HEK293 (cell line): ENCODE measurements around the gene TRMT61A.
A peak's percentile ranks its signal among the peaks of the same experiment; 100 is the strongest.

Source experiments
- CTCF ChIA-PET: fragments of 350-600 bp; formaldehyde crosslinking; extraction: SDS; loops from one replicate; lab custom pipeline; 2021; ENCODE audit warnings: antibody characterized with exemption; lab: Yijun Ruan, JAX
- POLR2A ChIA-PET: fragments of 300-600 bp; formaldehyde crosslinking; extraction: SDS; loops from one replicate; lab custom pipeline; 2020; ENCODE audit warnings: antibody characterized with exemption, inconsistent platforms; lab: Yijun Ruan, JAX
- H3K27ac ChIP-seq: fragments of 200-500 bp; sonication (Bioruptor generic); 2 replicates; pipeline ENCODE4 v1.5.1; 2014; ENCODE audit warnings: low read depth, low read length, control low read depth, inconsistent platforms; ENCODE audit errors: extremely low read depth
- H3K36me3 ChIP-seq, 2 experiments: fragments of 200-500 bp in 1 of 2; sonication (Bioruptor generic) in 1 of 2; 1 replicate in 1 of 2; 2 replicates in 1 of 2; pipeline ENCODE4 v1.5.1; 2014 to 2017; ENCODE audit warnings: inconsistent platforms in 2 of 2, low read length in 2 of 2; ENCODE audit not compliant: control insufficient read depth in 2 of 2, insufficient read depth in 1 of 2
- H3K4me1 ChIP-seq: fragments of 200-500 bp; sonication (Bioruptor generic); 2 replicates; pipeline ENCODE4 v1.5.1; 2014; ENCODE audit warnings: mild to moderate bottlenecking, low read length, inconsistent platforms; ENCODE audit not compliant: control insufficient read depth, insufficient read depth
- H3K4me3 ChIP-seq: 2 replicates; pipeline ENCODE4 v1.5.1; 2011; ENCODE audit warnings: low read depth, mild to moderate bottlenecking, control low read depth, low read length, moderate library complexity
- H3K9me3 ChIP-seq: fragments of 200-500 bp; sonication (Bioruptor generic); 2 replicates; pipeline ENCODE4 v1.5.1; 2014; ENCODE audit warnings: low read depth, low read length, inconsistent platforms; ENCODE audit not compliant: control insufficient read depth, insufficient read depth
- AEBP2 ChIP-seq: fragments of 450-650 bp; formaldehyde crosslinking; IDR thresholded peaks from 2 replicates; pipeline ENCODE4 v1.5.1; 2016; ENCODE audit warnings: missing biosample characterization, missing genetic modification characterization, borderline replicate concordance
- BCL11A ChIP-seq: fragments of 450-650 bp; formaldehyde crosslinking; IDR thresholded peaks from 2 replicates; pipeline ENCODE4 v1.5.1; 2016; ENCODE audit warnings: low read depth, missing biosample characterization, missing genetic modification characterization
- FEZF1 ChIP-seq: fragments of 450-650 bp; formaldehyde crosslinking; IDR thresholded peaks from 2 replicates; pipeline ENCODE4 v1.5.1; 2016; ENCODE audit warnings: missing biosample characterization, missing genetic modification characterization
- KLF1 ChIP-seq: fragments of 450-650 bp; formaldehyde crosslinking; IDR thresholded peaks from 2 replicates; pipeline ENCODE4 v1.5.1; 2016; ENCODE audit warnings: missing biosample characterization, missing genetic modification characterization
- KLF17 ChIP-seq: fragments of 450-650 bp; formaldehyde crosslinking; IDR thresholded peaks from 2 replicates; pipeline ENCODE4 v1.5.1; 2016; ENCODE audit warnings: missing biosample characterization, missing genetic modification characterization
- KLF7 ChIP-seq: fragments of 450-650 bp; formaldehyde crosslinking; IDR thresholded peaks from 2 replicates; pipeline ENCODE4 v1.5.1; 2016; ENCODE audit warnings: missing biosample characterization, missing genetic modification characterization, borderline replicate concordance
- MZF1 ChIP-seq: fragments of 450-650 bp; formaldehyde crosslinking; IDR thresholded peaks from 2 replicates; pipeline ENCODE4 v1.5.1; 2017; ENCODE audit warnings: missing biosample characterization, missing genetic modification characterization, borderline replicate concordance
- RBAK ChIP-seq: fragments of 450-650 bp; formaldehyde crosslinking; IDR thresholded peaks from 2 replicates; pipeline ENCODE4 v1.5.1; 2016; ENCODE audit warnings: missing biosample characterization, missing genetic modification characterization
- SALL2 ChIP-seq: fragments of 450-650 bp; formaldehyde crosslinking; IDR thresholded peaks from 2 replicates; pipeline ENCODE4 v1.5.0; 2017; ENCODE audit warnings: missing biosample characterization, mild to moderate bottlenecking, missing genetic modification characterization, borderline replicate concordance
- SCRT2 ChIP-seq: fragments of 450-650 bp; formaldehyde crosslinking; IDR thresholded peaks from 2 replicates; pipeline ENCODE4 v1.5.1; 2016; ENCODE audit warnings: missing biosample characterization, missing genetic modification characterization
- SETDB1 ChIP-seq: IDR thresholded peaks from one replicate; pipeline ENCODE4 v1.6.1; 2017; ENCODE audit warnings: mild to moderate bottlenecking, low read length, moderate library complexity, mixed read lengths; ENCODE audit not compliant: insufficient read length
- SP2 ChIP-seq: fragments of 450-650 bp; formaldehyde crosslinking; IDR thresholded peaks from 2 replicates; pipeline ENCODE4 v1.5.1; 2016; ENCODE audit warnings: missing biosample characterization, missing genetic modification characterization
- ZBTB1 ChIP-seq: fragments of 450-650 bp; formaldehyde crosslinking; IDR thresholded peaks from 2 replicates; pipeline ENCODE4 v1.5.1; 2016; ENCODE audit warnings: missing biosample characterization, missing genetic modification characterization
- ZBTB17 ChIP-seq: fragments of 450-650 bp; formaldehyde crosslinking; IDR thresholded peaks from 2 replicates; pipeline ENCODE4 v1.5.1; 2016; ENCODE audit warnings: missing biosample characterization, missing genetic modification characterization
- ZEB2 ChIP-seq: fragments of 450-650 bp; formaldehyde crosslinking; IDR thresholded peaks from 2 replicates; pipeline ENCODE4 v1.5.1; 2016; ENCODE audit warnings: missing biosample characterization, missing genetic modification characterization
- ZFP69B ChIP-seq: fragments of 450-650 bp; formaldehyde crosslinking; IDR thresholded peaks from 2 replicates; pipeline ENCODE4 v1.5.1; 2016; ENCODE audit warnings: missing biosample characterization, missing genetic modification characterization
- ZIC2 ChIP-seq: fragments of 450-650 bp; formaldehyde crosslinking; IDR thresholded peaks from 2 replicates; pipeline ENCODE4 v1.5.1; 2016; ENCODE audit warnings: missing biosample characterization, missing genetic modification characterization
- ZNF138 ChIP-seq: fragments of 450-650 bp; formaldehyde crosslinking; IDR thresholded peaks from 2 replicates; pipeline ENCODE4 v1.5.1; 2016; ENCODE audit warnings: missing biosample characterization, missing genetic modification characterization, borderline replicate concordance
- ZNF175 ChIP-seq: fragments of 450-650 bp; formaldehyde crosslinking; IDR thresholded peaks from 2 replicates; pipeline ENCODE4 v1.5.1; 2016; ENCODE audit warnings: missing biosample characterization, missing genetic modification characterization
- ZNF202 ChIP-seq: fragments of 450-650 bp; formaldehyde crosslinking; IDR thresholded peaks from 2 replicates; pipeline ENCODE4 v1.5.1; 2016; ENCODE audit warnings: missing biosample characterization, missing genetic modification characterization, borderline replicate concordance
- ZNF302 ChIP-seq: fragments of 450-650 bp; formaldehyde crosslinking; IDR thresholded peaks from 2 replicates; pipeline ENCODE4 v1.5.1; 2016; ENCODE audit warnings: missing biosample characterization, missing genetic modification characterization, low read depth
- ZNF366 ChIP-seq: fragments of 450-650 bp; formaldehyde crosslinking; conservative IDR thresholded peaks from 2 replicates; pipeline ENCODE4 v1.5.1; 2016; ENCODE audit warnings: missing biosample characterization, missing genetic modification characterization
- ZNF391 ChIP-seq: fragments of 450-650 bp; formaldehyde crosslinking; IDR thresholded peaks from 2 replicates; pipeline ENCODE4 v1.5.1; 2016; ENCODE audit warnings: low read depth, missing biosample characterization, missing genetic modification characterization, borderline replicate concordance
- ZNF48 ChIP-seq: fragments of 450-650 bp; formaldehyde crosslinking; IDR thresholded peaks from 2 replicates; pipeline ENCODE4 v1.5.1; 2016; ENCODE audit warnings: missing biosample characterization, missing genetic modification characterization
- ZNF558 ChIP-seq: fragments of 450-650 bp; formaldehyde crosslinking; IDR thresholded peaks from 2 replicates; pipeline ENCODE4 v1.5.1; 2016; ENCODE audit warnings: missing biosample characterization, missing genetic modification characterization
- ZNF600 ChIP-seq: fragments of 450-650 bp; formaldehyde crosslinking; IDR thresholded peaks from 2 replicates; pipeline ENCODE4 v1.5.1; 2016; ENCODE audit warnings: missing biosample characterization, missing genetic modification characterization
- ZNF610 ChIP-seq: fragments of 450-650 bp; formaldehyde crosslinking; IDR thresholded peaks from 2 replicates; pipeline ENCODE4 v1.5.1; 2016; ENCODE audit warnings: missing biosample characterization, missing genetic modification characterization, borderline replicate concordance
- ZNF626 ChIP-seq: fragments of 450-650 bp; sonication (Bioruptor Pico); formaldehyde crosslinking; IDR thresholded peaks from 2 replicates; pipeline ENCODE4 v1.5.1; 2018; ENCODE audit warnings: missing biosample characterization, missing genetic modification characterization, inconsistent platforms
- ZNF768 ChIP-seq: fragments of 450-650 bp; formaldehyde crosslinking; IDR thresholded peaks from 2 replicates; pipeline ENCODE4 v1.5.1; 2018; ENCODE audit warnings: missing biosample characterization, mild to moderate bottlenecking, missing genetic modification characterization
- ZNF792 ChIP-seq: fragments of 450-650 bp; formaldehyde crosslinking; IDR thresholded peaks from 2 replicates; pipeline ENCODE4 v1.5.1; 2016; ENCODE audit warnings: missing biosample characterization, missing genetic modification characterization
- TF ChIP-seq, protein P1 (sequence below): fragments of 450-650 bp; formaldehyde crosslinking; IDR thresholded peaks from 2 replicates; pipeline ENCODE4 v1.5.1; 2016; ENCODE audit warnings: missing biosample characterization, missing genetic modification characterization
- TF ChIP-seq, protein P2 (sequence below): sonication (generic); formaldehyde crosslinking; IDR thresholded peaks from 2 replicates; pipeline ENCODE4 v1.8.1; 2022; ENCODE audit warnings: mild to moderate bottlenecking, moderate library complexity, missing genetic modification reagents

The TRMT61A gene

GRCh38 chr14:103541709-103542604, 13.0 kb downstream of the TRMT61A start (continued):
- TF ChIP-seq FEZF1 (no peak), AEBP2 (no peak)

DNA sequence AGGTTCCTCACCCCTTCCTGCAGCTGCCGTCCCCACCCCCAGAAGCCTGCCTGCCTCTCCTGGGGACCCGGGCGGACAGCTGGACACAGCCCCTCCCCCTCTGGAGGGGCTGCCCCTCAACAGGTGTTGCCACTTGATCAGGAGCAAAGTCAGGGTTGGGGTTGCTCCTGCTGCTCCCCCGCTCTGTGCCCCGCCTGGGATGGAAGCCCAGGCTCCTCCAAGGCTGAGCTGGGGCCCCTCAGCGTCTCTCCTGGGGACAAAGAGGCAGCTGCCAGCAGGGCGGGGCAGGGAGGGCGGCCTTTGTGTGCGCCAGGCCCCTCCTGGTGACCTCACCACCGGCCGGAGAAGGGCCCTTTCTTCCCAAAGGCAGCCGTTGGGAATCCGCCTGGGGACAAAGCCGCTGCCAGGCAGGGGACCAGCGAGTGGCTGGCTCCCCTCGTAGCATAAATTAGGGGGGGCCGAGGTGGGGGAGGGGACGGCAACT, 13.7 kb downstream of the TRMT61A start:
- ChIA-PET CTCF (interaction anchor here (0.5 to 2.2 kb wide), 5 partner anchors 22 to 1552 kb away, joined by 3 to 11 read pairs (median 4); no protein-coding TSS in a partner anchor), POLR2A (interaction anchor here (0.7 to 4.9 kb wide), 4 partner anchors 14 to 24 kb away, joined by 4 to 24 read pairs (median 6); partner anchors contain the start of genes BAG5, CKB and TRMT61A)
- Histone ChIP-seq H3K4me1 (0 out of 2 replicates have a peak, but pooled peaks cover 5% of the 10 kb centered on the region), H3K4me3 (no peak overlapping the region), H3K9me3 (no peaks in the 10 kb centered on the region), H3K27ac (no peak overlapping the region), H3K36me3 (no peaks in the 10 kb centered on the region)
- TF ChIP-seq KLF7 (tag by site-specific recombination), result 0 out of 2 replicates have a peak, but pooled peaks have one; percentile 22
- no peak for TF ChIP-seq ZNF600 (tag by site-specific recombination)
- no peak for TF ChIP-seq ZNF202 (tag by site-specific recombination)
- TF ChIP-seq ZNF138 (tag by site-specific recombination), result no peak
- TF ChIP-seq ZNF302, result no peak
- TF ChIP-seq KLF1 (tag by site-specific recombination), result peak; percentile 93
- peak; percentile 57; the same call in 1 of the 2 replicates for TF ChIP-seq ZIC2 (tag by site-specific recombination)
- TF ChIP-seq ZNF626 (tag by site-specific recombination), result no peak
- TF ChIP-seq RBAK (tag by site-specific recombination), result no peak
- no peak for TF ChIP-seq ZNF792 (tag by site-specific recombination)
- peak; percentile 85; the same call in 1 of the 2 replicates for TF ChIP-seq KLF17 (tag by site-specific recombination)
- TF ChIP-seq ZBTB17 (tag by site-specific recombination), result no peak
- TF ChIP-seq SCRT2 (tag by site-specific recombination), result peak; percentile 94
- no peak for TF ChIP-seq ZBTB1
- TF ChIP-seq SP2, result no peak
- TF ChIP-seq BCL11A (tag by site-specific recombination), result no peak
- TF ChIP-seq, protein P1, sequence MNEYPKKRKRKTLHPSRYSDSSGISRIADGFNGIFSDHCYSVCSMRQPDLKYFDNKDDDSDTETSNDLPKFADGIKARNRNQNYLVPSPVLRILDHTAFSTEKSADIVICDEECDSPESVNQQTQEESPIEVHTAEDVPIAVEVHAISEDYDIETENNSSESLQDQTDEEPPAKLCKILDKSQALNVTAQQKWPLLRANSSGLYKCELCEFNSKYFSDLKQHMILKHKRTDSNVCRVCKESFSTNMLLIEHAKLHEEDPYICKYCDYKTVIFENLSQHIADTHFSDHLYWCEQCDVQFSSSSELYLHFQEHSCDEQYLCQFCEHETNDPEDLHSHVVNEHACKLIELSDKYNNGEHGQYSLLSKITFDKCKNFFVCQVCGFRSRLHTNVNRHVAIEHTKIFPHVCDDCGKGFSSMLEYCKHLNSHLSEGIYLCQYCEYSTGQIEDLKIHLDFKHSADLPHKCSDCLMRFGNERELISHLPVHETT (tag by site-specific recombination), result no peak
- TF ChIP-seq SALL2 (tag by site-specific recombination), result no peak
- TF ChIP-seq ZFP69B (tag by site-specific recombination), result no peak
- no peak for TF ChIP-seq ZNF48 (tag by site-specific recombination)
- TF ChIP-seq, protein P2, sequence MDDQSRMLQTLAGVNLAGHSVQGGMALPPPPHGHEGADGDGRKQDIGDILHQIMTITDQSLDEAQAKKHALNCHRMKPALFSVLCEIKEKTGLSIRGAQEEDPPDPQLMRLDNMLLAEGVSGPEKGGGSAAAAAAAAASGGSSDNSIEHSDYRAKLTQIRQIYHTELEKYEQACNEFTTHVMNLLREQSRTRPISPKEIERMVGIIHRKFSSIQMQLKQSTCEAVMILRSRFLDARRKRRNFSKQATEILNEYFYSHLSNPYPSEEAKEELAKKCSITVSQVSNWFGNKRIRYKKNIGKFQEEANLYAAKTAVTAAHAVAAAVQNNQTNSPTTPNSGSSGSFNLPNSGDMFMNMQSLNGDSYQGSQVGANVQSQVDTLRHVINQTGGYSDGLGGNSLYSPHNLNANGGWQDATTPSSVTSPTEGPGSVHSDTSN (CRISPR knock-in tag), result no peak
- no peak for TF ChIP-seq MZF1 (tag by site-specific recombination)
- TF ChIP-seq ZNF610 (tag by site-specific recombination), result no peak
- no peak for TF ChIP-seq SETDB1
- no peak for TF ChIP-seq ZNF558 (tag by site-specific recombination)
- no peak for TF ChIP-seq ZNF768 (tag by site-specific recombination)
- no peak for TF ChIP-seq ZNF366 (tag by site-specific recombination)
- TF ChIP-seq ZNF391, result no peak
- TF ChIP-seq ZEB2 (tag by site-specific recombination), result no peak
- no peak for TF ChIP-seq ZNF175
